OCI-LY7 (cell line): ENCODE results near the gene WIZ.

Experiments used
- EZH2phosphoT487 ChIP-seq: fragments of 200-600 bp; sonication (generic); IDR thresholded peaks from 2 replicates; pipeline ENCODE4 v1.6.1; 2018; ENCODE audit warnings: low read depth, borderline replicate concordance, mild to moderate bottlenecking, mixed run types, antibody characterized with exemption, low read length, moderate library complexity, mixed read lengths
- TF ChIP-seq, protein P1 (sequence below): fragments of 200-600 bp; sonication (generic); conservative IDR thresholded peaks from 2 replicates; pipeline ENCODE4 v1.5.1; 2014; ENCODE audit warnings: mild to moderate bottlenecking, antibody characterized with exemption, low read length, moderate library complexity, mixed read lengths

DNA sequence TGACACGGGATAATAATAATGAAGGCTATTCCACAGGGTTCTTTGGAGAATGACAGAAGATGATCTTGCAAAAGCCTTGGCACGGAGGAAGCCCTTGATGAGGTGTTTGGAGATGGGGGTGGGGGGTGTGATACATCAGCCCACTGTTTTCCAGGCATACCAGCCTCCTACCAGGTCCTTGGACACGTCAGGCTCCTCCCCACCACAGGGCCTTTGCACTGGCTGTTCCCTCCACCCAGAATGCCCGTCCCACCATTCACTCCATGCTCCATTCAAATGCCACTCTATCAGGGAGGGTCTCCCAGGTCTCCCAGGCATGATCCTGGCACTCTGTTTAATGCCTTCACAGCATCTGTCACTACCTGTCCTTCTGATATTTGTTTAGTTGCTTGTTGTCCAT lies 2.7 kb downstream of the WIZ start:
- TF ChIP-seq EZH2phosphoT487: no peak
- TF ChIP-seq, protein P1, sequence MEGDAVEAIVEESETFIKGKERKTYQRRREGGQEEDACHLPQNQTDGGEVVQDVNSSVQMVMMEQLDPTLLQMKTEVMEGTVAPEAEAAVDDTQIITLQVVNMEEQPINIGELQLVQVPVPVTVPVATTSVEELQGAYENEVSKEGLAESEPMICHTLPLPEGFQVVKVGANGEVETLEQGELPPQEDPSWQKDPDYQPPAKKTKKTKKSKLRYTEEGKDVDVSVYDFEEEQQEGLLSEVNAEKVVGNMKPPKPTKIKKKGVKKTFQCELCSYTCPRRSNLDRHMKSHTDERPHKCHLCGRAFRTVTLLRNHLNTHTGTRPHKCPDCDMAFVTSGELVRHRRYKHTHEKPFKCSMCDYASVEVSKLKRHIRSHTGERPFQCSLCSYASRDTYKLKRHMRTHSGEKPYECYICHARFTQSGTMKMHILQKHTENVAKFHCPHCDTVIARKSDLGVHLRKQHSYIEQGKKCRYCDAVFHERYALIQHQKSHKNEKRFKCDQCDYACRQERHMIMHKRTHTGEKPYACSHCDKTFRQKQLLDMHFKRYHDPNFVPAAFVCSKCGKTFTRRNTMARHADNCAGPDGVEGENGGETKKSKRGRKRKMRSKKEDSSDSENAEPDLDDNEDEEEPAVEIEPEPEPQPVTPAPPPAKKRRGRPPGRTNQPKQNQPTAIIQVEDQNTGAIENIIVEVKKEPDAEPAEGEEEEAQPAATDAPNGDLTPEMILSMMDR: no peak
